Uterus (tissue), 4 donors: ENCODE data around the gene ABHD15. TPM values are rescaled to one million over a fixed set of nuclear protein-coding genes. Genes with fewer than 3 reads are reported as not detected.
A peak's percentile ranks its signal among the peaks of the same experiment; 100 is the strongest.

Experiments used
- DNase-seq, 2 donors: peaks; one replicate each; pipeline ENCODE4 v3.0.0-alpha.2; 2019 to 2020
- H3K27ac ChIP-seq, 2 donors: fragments of 200-600 bp; sonication (generic); 1 replicate in 1 of 2; 2 replicates in 1 of 2; pipeline ENCODE4 v1.5.1; 2016 to 2018
- H3K27me3 ChIP-seq, 2 donors: fragments of 200-600 bp; sonication (generic); one replicate each; pipeline ENCODE4 v1.5.1; 2018 to 2019; ENCODE audit warnings: control low read depth in 1 of 2
- H3K36me3 ChIP-seq, 2 donors: fragments of 200-600 bp; sonication (generic); one replicate each; pipeline ENCODE4 v1.5.1; 2019; ENCODE audit warnings: control low read depth in 1 of 2
- H3K4me1 ChIP-seq, 2 donors: fragments of 200-600 bp; sonication (generic); one replicate each; pipeline ENCODE4 v1.5.1; 2018 to 2019; ENCODE audit warnings: control low read depth in 1 of 2
- H3K4me3 ChIP-seq, 2 donors: fragments of 200-600 bp; sonication (generic); 1 replicate in 1 of 2; 2 replicates in 1 of 2; pipeline ENCODE4 v1.5.1; 2018 to 2019; ENCODE audit warnings: mild to moderate bottlenecking in 1 of 2
- H3K9me3 ChIP-seq, 2 donors: fragments of 200-600 bp; sonication (generic); one replicate each; pipeline ENCODE4 v1.5.1; 2019; ENCODE audit warnings: control low read depth in 1 of 2
- POLR2A ChIP-seq, 2 donors: fragments of 450-650 bp; IDR thresholded peaks; one replicate each; pipeline ENCODE4 v1.6.1; 2016; ENCODE audit warnings: antibody characterized with exemption in 2 of 2, mild to moderate bottlenecking in 1 of 2, moderate library complexity in 1 of 2
- intact Hi-C: fragments of 100-400 bp; cut with DNase I; formaldehyde crosslinking; loops from one replicate; pipeline ENCODE4 v1.15.1; 2023; ENCODE audit warnings: low total_unique reads
- total RNA-seq, 4 donors: library from RNA; depleted of rRNA in 3 of 4; stranded (reverse); fragments of >200 nt in 3 of 4; gene quantifications; one replicate each; pipeline versions ENCODE4 v1.1.0 to v1.2.4, GENCODE V29; 2014 to 2023
- TF ChIP-seq, protein P1 (sequence below), 4 experiments: fragments of 200-600 bp in 2 of 4; fragments of 450-650 bp in 2 of 4; sonication (generic) in 2 of 4; IDR thresholded peaks; one replicate each; pipeline ENCODE4 v1.5.1; 2016 to 2019; ENCODE audit warnings: antibody characterized with exemption in 4 of 4, mild to moderate bottlenecking in 2 of 4, moderate library complexity in 1 of 4
- donor health status: DM: yes; HTN: yes; CAD: no.

Gene ABHD15
- total RNA-seq, 4 donors from 2014 or later = 0.26 to 11.4 (median 4.4) TPM

DNA sequence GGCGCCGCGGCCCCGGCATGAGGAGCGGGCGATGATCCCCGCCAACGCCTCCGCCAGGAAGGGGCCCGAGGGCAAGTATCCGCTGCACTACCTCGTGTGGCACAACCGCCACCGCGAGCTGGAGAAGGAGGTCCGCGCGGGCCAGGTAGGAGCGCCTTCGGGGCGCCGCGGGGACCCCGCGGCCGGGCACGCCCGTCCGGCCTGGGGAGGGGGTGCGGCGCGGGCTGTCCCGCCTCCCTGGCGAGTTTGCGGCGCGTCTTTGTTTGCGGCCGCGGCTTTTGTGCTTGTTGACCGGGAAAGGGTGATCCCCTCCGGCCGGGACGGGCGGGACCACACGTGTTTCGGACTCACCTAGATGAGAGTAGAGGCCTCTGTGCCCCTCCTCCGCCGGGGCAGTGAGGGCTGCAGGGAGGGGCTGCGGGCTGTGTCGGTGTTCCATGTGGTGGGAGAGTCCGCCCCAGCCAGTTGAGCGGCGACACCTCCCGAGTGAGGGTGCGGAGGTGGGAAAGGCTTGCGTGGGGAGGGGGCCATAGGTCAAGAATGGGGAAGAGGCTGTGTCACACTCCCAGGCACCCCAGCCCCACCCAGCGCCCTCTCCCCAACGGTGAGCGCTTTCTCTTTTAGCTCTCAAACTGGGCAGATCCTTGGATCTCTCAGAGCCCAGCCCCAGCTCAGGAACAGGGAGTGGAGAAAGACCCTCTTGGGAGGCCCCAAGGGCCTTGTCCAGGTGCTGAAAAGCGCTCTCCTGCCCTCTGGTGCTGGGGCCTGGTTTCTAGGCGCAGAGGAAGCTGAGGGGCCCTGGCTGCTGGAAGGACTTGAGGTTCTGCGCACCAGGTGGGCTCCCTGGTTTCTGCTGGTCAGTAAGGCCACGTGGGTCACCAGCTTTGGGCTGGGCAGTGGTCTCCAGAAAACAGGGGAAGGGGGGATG lies 27.0 kb upstream of the ABHD15 start:
- no peaks in the 10 kb centered on the region for H3K9me3 ChIP-seq
- H3K4me1 ChIP-seq = peaks cover 0 to 23% of the 10 kb centered on the region in 2 donors
- peak; percentile 26 to 28 for DNase-seq
- peak overlapping the region in 1 of 2 donors; percentile 89 for H3K27ac ChIP-seq
- intact Hi-C loops = no loop called here
- H3K27me3 ChIP-seq = no peaks in the 10 kb centered on the region
- H3K36me3 ChIP-seq = no peaks in the 10 kb centered on the region
- H3K4me3 ChIP-seq = peak overlapping the region; percentile 27 to 66
- TF ChIP-seq, protein P1, sequence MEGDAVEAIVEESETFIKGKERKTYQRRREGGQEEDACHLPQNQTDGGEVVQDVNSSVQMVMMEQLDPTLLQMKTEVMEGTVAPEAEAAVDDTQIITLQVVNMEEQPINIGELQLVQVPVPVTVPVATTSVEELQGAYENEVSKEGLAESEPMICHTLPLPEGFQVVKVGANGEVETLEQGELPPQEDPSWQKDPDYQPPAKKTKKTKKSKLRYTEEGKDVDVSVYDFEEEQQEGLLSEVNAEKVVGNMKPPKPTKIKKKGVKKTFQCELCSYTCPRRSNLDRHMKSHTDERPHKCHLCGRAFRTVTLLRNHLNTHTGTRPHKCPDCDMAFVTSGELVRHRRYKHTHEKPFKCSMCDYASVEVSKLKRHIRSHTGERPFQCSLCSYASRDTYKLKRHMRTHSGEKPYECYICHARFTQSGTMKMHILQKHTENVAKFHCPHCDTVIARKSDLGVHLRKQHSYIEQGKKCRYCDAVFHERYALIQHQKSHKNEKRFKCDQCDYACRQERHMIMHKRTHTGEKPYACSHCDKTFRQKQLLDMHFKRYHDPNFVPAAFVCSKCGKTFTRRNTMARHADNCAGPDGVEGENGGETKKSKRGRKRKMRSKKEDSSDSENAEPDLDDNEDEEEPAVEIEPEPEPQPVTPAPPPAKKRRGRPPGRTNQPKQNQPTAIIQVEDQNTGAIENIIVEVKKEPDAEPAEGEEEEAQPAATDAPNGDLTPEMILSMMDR (IDR thresholded peaks at IDR 0.05) = no peak
- TF ChIP-seq POLR2A (IDR thresholded peaks at IDR 0.05) = no peak

DNA sequence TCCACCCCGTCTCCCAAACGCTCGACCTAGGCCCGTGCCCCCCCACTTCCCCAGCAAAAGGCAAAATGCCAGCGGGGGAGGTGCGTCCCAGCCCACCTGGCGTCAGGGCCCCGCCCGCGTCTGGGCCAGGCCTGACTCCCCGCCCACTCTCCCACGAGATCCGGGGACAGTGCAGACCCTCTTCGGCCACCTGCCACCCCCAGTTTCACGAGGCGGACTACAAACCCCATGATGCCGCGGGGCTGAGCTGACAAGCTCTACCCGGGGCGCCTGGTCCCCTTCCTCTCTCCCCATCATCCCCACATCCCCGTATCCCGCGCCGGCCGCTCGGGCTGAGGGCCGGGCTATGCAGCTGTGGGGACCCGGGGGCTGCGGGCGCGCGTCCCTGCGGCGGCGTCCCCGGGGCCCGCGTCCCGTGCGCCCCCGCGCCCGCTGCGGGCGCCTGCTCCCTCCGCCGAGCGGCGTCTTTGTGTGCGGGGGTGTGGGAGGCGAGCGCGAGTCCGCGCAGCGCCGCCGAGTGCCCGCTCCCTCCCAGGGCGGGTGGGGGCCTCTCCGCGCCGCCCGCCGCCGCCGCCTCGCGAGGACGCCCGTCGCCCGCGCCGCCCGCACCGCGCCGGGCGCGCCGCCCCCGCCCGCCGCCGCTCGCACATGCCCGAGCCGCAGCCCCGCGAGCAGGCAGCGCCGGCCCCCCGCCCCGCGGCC lies 26.2 kb upstream of the ABHD15 start, which contains the start of gene ANKRD13B:
Gene ANKRD13B, plus strand, starts transcription at position 283 of the 702 bp plus-strand sequence. CDS start 490 bp downstream, outside the sequence.
- no peak for TF ChIP-seq POLR2A (IDR thresholded peaks at IDR 0.05)
- TF ChIP-seq, protein P1 (IDR thresholded peaks at IDR 0.05) = peak in 1 of 4 experiments; percentile 7
- Histone ChIP-seq H3K27ac (peak within 1 kb of the TSS; percentile 84 to 89), H3K4me1 (peaks cover 0 to 25% of the 10 kb centered on the region in 2 donors), H3K9me3 (no peaks in the 10 kb centered on the region), H3K27me3 (no peaks in the 10 kb centered on the region), H3K4me3 (peak within 1 kb of the TSS; percentile 39 to 66), H3K36me3 (no peaks in the 10 kb centered on the region)
- peak; percentile 55 to 57 for DNase-seq
- intact Hi-C loops = no loop called here

DNA sequence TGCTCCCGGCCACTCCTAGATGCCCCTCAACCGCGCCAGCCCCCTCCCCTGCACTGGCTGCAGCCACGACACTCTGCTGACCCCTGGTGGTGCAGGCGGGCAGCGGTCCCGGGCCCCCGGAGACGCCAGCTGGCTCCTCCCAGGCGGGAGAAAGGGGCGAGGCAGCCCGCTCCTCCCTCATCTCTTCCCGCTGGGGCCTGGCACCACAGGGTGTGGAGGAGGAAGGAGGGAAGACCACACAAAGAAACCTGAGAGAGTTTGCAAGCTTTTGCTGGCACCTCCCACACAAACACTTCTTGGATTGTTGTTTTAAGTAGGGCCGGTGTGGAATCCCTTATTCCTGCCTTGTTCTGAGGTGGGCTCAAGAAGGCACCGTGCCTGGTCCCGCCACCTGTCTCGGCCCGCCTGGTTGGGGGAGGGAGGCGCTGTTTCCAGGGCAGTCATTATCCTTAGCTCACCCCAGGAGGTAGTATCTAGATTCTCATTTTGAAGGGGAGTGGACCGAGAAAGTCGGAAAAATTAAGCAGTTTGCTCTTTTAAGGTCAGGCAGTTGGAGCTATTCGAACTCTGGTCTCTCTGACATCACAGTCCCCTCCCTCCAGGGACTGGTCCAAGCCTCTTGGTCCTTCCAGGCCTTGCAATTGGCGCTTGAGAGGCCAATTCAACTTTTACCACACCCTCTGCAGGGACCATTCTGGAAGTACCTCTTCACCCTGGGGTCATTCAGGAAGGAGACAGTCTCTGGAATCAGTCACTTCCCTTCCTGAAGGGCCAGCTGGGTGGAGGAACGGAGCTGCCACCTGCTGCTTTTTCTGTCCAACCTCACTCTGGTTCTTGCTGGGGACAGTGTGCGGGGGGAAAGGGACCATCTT lies 25.1 kb upstream of the ABHD15 start:
- peak; percentile 89 to 91 for DNase-seq
- intact Hi-C loops = no loop called here
- Histone ChIP-seq H3K36me3 (no peaks in the 10 kb centered on the region), H3K27me3 (no peaks in the 10 kb centered on the region), H3K27ac (peak overlapping the region; percentile 84 to 89), H3K4me3 (peak overlapping the region; percentile 16 to 26), H3K4me1 (peaks cover 0 to 29% of the 10 kb centered on the region in 2 donors), H3K9me3 (no peaks in the 10 kb centered on the region)
- TF ChIP-seq, protein P1 (IDR thresholded peaks at IDR 0.05) = peak; percentile 95 to 97 (median 96)
- peak; percentile 17 to 18 for TF ChIP-seq POLR2A (IDR thresholded peaks at IDR 0.05)

DNA sequence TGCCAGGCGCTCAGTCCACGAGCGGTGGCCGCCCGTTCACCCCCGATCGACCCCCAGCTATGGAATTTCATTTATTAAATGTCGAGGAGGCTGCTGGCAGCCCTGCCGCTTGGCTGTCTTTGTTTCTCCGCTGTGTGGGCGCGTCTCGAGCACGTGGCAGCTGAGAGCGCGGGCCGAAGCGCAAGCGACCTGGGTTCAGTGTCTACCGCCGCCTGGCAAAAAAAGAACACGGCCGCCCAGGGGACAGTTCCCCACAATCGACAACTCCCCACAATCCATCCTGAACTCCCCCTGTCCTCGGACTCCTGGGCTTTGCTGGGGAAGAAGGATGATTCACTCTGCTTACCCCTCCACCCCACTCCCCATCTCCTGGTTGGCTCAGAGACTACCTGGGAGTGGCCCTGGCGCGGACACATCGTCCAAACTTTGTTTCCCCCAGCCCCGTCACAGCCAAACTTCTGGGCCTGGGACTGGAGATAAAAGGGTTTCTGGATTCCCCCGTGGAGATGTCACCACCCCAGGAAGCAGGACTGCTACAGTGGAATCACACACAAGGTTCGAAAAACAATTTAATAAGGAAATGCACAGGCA lies 24.4 kb upstream of the ABHD15 start:
- peak; percentile 77 to 80 for DNase-seq
- Histone ChIP-seq H3K4me1 (peaks cover 0 to 29% of the 10 kb centered on the region in 2 donors), H3K27me3 (no peaks in the 10 kb centered on the region), H3K9me3 (no peaks in the 10 kb centered on the region), H3K27ac (peak overlapping the region; percentile 84 to 89), H3K36me3 (no peaks in the 10 kb centered on the region), H3K4me3 (peak overlapping the region; percentile 16 to 26)
- intact Hi-C loops = no loop called here
- TF ChIP-seq, protein P1 (IDR thresholded peaks at IDR 0.05) = no peak
- TF ChIP-seq POLR2A (IDR thresholded peaks at IDR 0.05) = no peak
